Measurements from ENCODE around the gene GIMAP8.
"Not testable (repeated sequence)": the region's sequence is repeated elsewhere in the genome, so short reads cannot be mapped to it uniquely, and the experiment has no call there.

The GIMAP8 gene

DNA sequence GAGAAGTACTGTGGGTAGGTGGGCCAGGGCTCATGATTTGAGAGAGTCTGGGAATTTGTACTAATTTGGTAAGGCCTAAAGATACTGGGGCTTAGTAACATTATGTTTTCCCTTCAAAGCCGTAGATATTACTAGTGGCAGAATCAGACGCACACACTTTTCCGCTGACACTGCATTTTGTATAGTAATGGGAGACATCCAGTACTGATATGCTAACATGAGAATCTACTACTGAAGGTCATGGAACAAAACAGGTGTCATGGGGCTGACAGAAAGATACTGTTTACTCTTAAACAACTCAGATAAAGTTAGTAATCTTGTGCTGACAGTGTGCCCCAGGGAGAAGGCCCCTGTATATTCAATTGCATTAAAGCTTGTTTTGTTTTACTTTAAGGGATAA is 53.2 kb downstream of the GIMAP8 start:
- H3K36me3 ChIP-seq (ENCODE audit: control insufficient read depth, insufficient read depth, low read length, severe bottlenecking), result no peaks in the 10 kb centered on the region
- no peaks in the 10 kb centered on the region for H3K27me3 ChIP-seq (replicated peaks; ENCODE audit: control insufficient read depth, insufficient read depth, low read length)
- H3K4me1 ChIP-seq (ENCODE audit: control insufficient read depth, insufficient read depth, low read length), result no peaks in the 10 kb centered on the region
- H3K9ac ChIP-seq (ENCODE audit: low read length), result no peak overlapping the region
- no peak for DNase-seq (ENCODE audit: low read depth)
- no peak overlapping the region for H3K4me3 ChIP-seq (ENCODE audit: low read length)
- H3K9me3 ChIP-seq (ENCODE audit: control insufficient read depth, low read length), result no peaks in the 10 kb centered on the region

DNA sequence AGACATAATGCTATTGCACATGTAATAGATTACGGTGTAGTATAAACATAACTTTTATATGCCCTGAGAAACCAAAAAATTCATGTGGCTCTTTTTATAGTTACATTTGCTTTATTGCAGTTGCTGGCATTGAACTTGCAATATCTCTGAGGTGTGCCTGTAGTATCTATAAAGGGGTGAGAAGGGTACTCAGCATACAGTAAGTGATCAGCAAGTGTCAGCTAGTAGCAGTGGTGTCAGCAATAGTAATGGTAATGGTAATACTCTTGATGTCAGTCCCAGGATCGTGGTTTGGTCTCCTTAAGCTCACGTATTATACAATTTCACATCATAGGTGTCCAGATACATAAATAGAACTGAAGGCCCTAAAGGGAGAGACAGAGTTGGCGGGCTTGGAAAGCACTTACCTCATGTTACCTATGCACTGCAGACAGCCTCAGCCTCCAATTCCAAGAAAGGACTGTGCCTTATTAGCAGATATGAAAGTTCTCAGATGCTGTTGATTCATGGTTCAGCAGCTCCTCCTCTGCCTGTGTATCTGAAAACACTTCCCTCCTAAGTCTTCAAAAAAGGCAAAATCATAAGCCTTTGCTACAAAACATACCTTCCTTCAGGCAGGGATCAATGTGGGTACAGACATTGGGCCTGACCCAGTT is 57.6 kb downstream of the GIMAP8 start:
- no peak overlapping the region for H3K4me3 ChIP-seq (ENCODE audit: low read length)
- H3K36me3 ChIP-seq (ENCODE audit: control insufficient read depth, insufficient read depth, low read length, severe bottlenecking), result no peaks in the 10 kb centered on the region
- H3K4me1 ChIP-seq (ENCODE audit: control insufficient read depth, insufficient read depth, low read length), result no peaks in the 10 kb centered on the region
- no peak overlapping the region for H3K9ac ChIP-seq (ENCODE audit: low read length)
- no peak for DNase-seq (ENCODE audit: low read depth)
- no peaks in the 10 kb centered on the region for H3K27me3 ChIP-seq (replicated peaks; ENCODE audit: control insufficient read depth, insufficient read depth, low read length)
- no peaks in the 10 kb centered on the region for H3K9me3 ChIP-seq (ENCODE audit: control insufficient read depth, low read length)

DNA sequence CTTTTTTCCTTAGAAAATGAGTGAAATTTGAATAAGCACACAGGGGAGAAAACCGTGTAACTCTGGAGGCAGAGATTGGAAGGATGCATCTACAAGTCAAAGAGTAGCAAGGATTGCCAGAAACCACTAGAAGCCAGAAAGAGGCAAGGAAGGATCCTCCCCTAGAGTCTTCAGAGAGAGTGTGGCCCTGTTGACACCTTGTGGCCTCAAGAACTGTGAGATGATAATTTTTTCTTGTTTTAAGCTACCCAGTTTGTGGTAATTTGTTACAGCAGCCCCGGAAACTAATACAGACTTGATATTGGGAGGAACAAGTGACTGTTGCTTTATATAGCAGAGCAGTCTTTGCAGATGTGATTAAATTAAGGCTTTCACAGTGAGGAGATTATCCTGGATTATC is 60.6 kb downstream of the GIMAP8 start:
- Histone ChIP-seq H3K27me3 (replicated peaks; ENCODE audit: control insufficient read depth, insufficient read depth, low read length) (no peaks in the 10 kb centered on the region), H3K4me1 (ENCODE audit: control insufficient read depth, insufficient read depth, low read length) (no peaks in the 10 kb centered on the region), H3K36me3 (ENCODE audit: control insufficient read depth, insufficient read depth, low read length, severe bottlenecking) (no peaks in the 10 kb centered on the region), H3K4me3 (ENCODE audit: low read length) (no peak overlapping the region), H3K9ac (ENCODE audit: low read length) (no peak overlapping the region), H3K9me3 (ENCODE audit: control insufficient read depth, low read length) (no peaks in the 10 kb centered on the region)
- no peak for DNase-seq (ENCODE audit: low read depth)

- no peak for DNase-seq (ENCODE audit: low read depth)
- no peak overlapping the region for H3K9ac ChIP-seq (ENCODE audit: low read length)
Measured at GRCh38 chr7:150513758-150514157, 63.3 kb downstream of the GIMAP8 start.

GRCh38 chr7:150514748-150515222 is 64.4 kb downstream of the GIMAP8 start, which contains the start of gene GIMAP7:
GIMAP7 (plus strand) TSS chr7:150514872; CDS start chr7:150519975, 5,103 bp downstream.
- H3K27me3 ChIP-seq (replicated peaks; ENCODE audit: control insufficient read depth, insufficient read depth, low read length), result no peaks in the 10 kb centered on the region
- DNase-seq (ENCODE audit: low read depth), result no peak
- no peaks in the 10 kb centered on the region for H3K4me1 ChIP-seq (ENCODE audit: control insufficient read depth, insufficient read depth, low read length)
- H3K4me3 ChIP-seq (ENCODE audit: low read length), result no peak within 1 kb of the TSS
- no peaks in the 10 kb centered on the region for H3K9me3 ChIP-seq (ENCODE audit: control insufficient read depth, low read length)
- no peaks in the 10 kb centered on the region for H3K36me3 ChIP-seq (ENCODE audit: control insufficient read depth, insufficient read depth, low read length, severe bottlenecking)
- H3K9ac ChIP-seq (ENCODE audit: low read length), result no peak within 1 kb of the TSS

More at GRCh38 chr7:150513758-150514157, 63.3 kb downstream of the GIMAP8 start:
- H3K4me3 ChIP-seq (ENCODE audit: low read length), result no peak overlapping the region
- no peaks in the 10 kb centered on the region for H3K36me3 ChIP-seq (ENCODE audit: control insufficient read depth, insufficient read depth, low read length, severe bottlenecking)
- H3K27me3 ChIP-seq (replicated peaks; ENCODE audit: control insufficient read depth, insufficient read depth, low read length), result no peaks in the 10 kb centered on the region
- no peaks in the 10 kb centered on the region for H3K9me3 ChIP-seq (ENCODE audit: control insufficient read depth, low read length)
- H3K4me1 ChIP-seq (ENCODE audit: control insufficient read depth, insufficient read depth, low read length), result no peaks in the 10 kb centered on the region

GRCh38 chr7:150515248-150516147 is 65.1 kb downstream of the GIMAP8 start:
- no peak for DNase-seq (ENCODE audit: low read depth)
- Histone ChIP-seq H3K9ac (ENCODE audit: low read length) (no peak overlapping the region), H3K4me3 (ENCODE audit: low read length) (no peak overlapping the region), H3K27me3 (replicated peaks; ENCODE audit: control insufficient read depth, insufficient read depth, low read length) (no peaks in the 10 kb centered on the region), H3K9me3 (ENCODE audit: control insufficient read depth, low read length) (no peaks in the 10 kb centered on the region), H3K4me1 (ENCODE audit: control insufficient read depth, insufficient read depth, low read length) (no peaks in the 10 kb centered on the region), H3K36me3 (ENCODE audit: control insufficient read depth, insufficient read depth, low read length, severe bottlenecking) (no peaks in the 10 kb centered on the region)

DNA sequence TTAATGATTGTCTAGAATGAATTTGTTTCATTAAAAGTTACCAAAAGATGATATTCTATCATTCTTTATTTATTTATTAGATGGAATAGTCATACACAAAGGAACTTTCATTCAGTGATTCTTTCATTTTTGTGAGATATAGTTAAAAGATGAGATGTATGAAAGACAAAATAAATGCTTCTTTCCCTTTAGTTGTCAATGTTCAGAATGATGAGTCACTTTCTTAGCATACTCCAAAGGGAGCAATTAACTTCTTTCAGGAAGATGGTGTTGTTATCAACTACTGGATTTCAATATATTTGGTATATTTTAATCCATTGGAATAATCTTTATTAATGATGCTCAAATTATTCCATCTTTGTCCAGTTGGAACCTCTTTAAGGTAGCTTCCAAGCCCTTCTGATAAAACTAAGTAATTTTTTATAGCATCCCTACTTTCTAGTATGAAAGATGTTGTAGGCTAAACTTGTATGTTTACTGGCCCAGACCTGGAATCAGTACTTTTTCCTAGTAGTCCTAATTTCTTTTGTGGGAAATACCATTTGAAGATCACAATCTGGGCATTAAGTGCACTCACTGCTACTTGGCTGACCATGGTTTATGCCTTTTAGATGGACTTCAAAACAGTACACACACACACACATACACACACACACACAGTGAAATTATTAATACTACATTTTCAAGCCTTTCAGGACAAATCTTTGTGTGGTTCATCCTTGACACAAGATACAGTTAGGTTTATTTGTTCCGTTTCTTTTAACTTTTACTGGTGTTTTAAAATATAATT is 66.7 kb downstream of the GIMAP8 start:
- Histone ChIP-seq H3K27me3 (replicated peaks; ENCODE audit: control insufficient read depth, insufficient read depth, low read length) (no peaks in the 10 kb centered on the region), H3K4me1 (ENCODE audit: control insufficient read depth, insufficient read depth, low read length) (no peaks in the 10 kb centered on the region), H3K9ac (ENCODE audit: low read length) (no peak overlapping the region), H3K36me3 (ENCODE audit: control insufficient read depth, insufficient read depth, low read length, severe bottlenecking) (no peaks in the 10 kb centered on the region), H3K4me3 (ENCODE audit: low read length) (no peak overlapping the region), H3K9me3 (ENCODE audit: control insufficient read depth, low read length) (no peaks in the 10 kb centered on the region)
- no peak for DNase-seq (ENCODE audit: low read depth)

DNA sequence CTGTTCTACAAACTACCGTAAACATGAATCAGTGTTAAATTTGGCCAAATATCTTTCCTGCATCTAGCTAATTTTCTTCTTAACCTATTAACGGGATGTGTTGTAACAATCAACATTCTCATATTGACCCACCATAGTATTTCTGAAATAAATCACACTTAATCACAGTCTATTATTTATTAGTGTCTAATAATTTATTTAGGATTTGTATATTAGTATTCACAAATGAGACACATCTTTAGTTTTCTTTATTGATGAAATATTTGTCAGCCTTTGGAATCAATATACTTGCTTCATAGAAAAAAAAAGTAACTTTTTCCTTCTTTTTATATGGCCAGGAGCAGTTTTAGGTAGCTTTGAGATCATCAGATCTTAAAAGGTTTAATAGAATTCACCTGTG is 68.9 kb downstream of the GIMAP8 start:
- no peak overlapping the region for H3K9ac ChIP-seq (ENCODE audit: low read length)
- H3K36me3 ChIP-seq (ENCODE audit: control insufficient read depth, insufficient read depth, low read length, severe bottlenecking), result no peaks in the 10 kb centered on the region
- no peak overlapping the region for H3K4me3 ChIP-seq (ENCODE audit: low read length)
- no peak for DNase-seq (ENCODE audit: low read depth)
- no peaks in the 10 kb centered on the region for H3K27me3 ChIP-seq (replicated peaks; ENCODE audit: control insufficient read depth, insufficient read depth, low read length)
- H3K4me1 ChIP-seq (ENCODE audit: control insufficient read depth, insufficient read depth, low read length), result no peaks in the 10 kb centered on the region
- no peaks in the 10 kb centered on the region for H3K9me3 ChIP-seq (ENCODE audit: control insufficient read depth, low read length)

- Histone ChIP-seq H3K4me1 (ENCODE audit: control insufficient read depth, insufficient read depth, low read length) (no peaks in the 10 kb centered on the region), H3K27me3 (replicated peaks; ENCODE audit: control insufficient read depth, insufficient read depth, low read length) (no peaks in the 10 kb centered on the region), H3K9ac (ENCODE audit: low read length) (no peak overlapping the region), H3K9me3 (ENCODE audit: control insufficient read depth, low read length) (no peaks in the 10 kb centered on the region), H3K36me3 (ENCODE audit: control insufficient read depth, insufficient read depth, low read length, severe bottlenecking) (no peaks in the 10 kb centered on the region), H3K4me3 (ENCODE audit: low read length) (no peak overlapping the region)
- no peak for DNase-seq (ENCODE audit: low read depth)
Measured at GRCh38 chr7:150520145-150520544, 69.7 kb downstream of the GIMAP8 start.

DNA sequence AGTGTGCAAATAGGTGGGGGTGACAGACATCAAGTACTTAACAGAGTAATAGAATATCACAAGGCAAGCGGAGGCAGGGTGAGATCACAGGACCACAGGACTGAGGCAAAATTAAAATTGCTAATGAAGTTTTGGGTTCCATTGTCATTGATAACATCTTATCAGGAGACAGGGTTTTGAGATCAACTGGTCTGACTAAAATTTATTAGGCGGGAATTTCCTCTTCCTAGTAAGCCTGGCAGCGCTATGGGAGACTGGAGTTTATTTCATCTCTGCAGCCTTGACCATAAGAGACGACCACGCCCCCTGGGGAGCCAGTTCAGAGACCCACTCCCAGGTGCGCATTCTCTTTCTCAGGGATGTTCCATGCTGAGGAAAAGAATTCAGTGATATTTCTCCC is 72.5 kb downstream of the GIMAP8 start:
- H3K4me1 ChIP-seq (ENCODE audit: control insufficient read depth, insufficient read depth, low read length); H3K9me3 ChIP-seq (ENCODE audit: control insufficient read depth, low read length); H3K27me3 ChIP-seq (replicated peaks; ENCODE audit: control insufficient read depth, insufficient read depth, low read length); H3K4me3 ChIP-seq (ENCODE audit: low read length); H3K36me3 ChIP-seq (ENCODE audit: control insufficient read depth, insufficient read depth, low read length, severe bottlenecking); H3K9ac ChIP-seq (ENCODE audit: low read length); DNase-seq (ENCODE audit: low read depth): not testable (repeated sequence)

DNA sequence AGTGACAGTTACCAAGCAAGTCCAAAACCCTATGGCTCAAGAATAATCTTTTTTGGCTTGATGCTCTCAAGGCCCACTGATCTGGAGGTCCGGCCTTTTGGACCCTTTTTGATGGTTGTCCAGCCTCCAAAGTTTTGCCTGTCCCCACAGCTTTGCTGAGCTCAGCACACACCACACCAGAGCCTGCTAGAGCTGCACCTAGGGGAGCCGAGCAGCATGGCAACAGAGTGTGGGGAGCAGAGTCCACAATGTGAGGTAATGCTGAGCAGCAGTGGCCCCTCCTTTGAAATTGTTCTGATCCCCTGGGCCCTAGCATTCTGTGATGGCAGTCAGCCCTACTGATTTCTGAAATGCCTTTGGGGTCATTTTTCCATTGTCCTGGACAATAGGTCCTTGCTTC is 73.6 kb downstream of the GIMAP8 start:
- no peak overlapping the region for H3K4me3 ChIP-seq (ENCODE audit: low read length)
- H3K9me3 ChIP-seq (ENCODE audit: control insufficient read depth, low read length), result no peaks in the 10 kb centered on the region
- no peaks in the 10 kb centered on the region for H3K4me1 ChIP-seq (ENCODE audit: control insufficient read depth, insufficient read depth, low read length)
- no peaks in the 10 kb centered on the region for H3K27me3 ChIP-seq (replicated peaks; ENCODE audit: control insufficient read depth, insufficient read depth, low read length)
- no peak overlapping the region for H3K9ac ChIP-seq (ENCODE audit: low read length)
- no peaks in the 10 kb centered on the region for H3K36me3 ChIP-seq (ENCODE audit: control insufficient read depth, insufficient read depth, low read length, severe bottlenecking)
- no peak for DNase-seq (ENCODE audit: low read depth)

Data from adipocyte (in vitro differentiated cells).